ENCODE measurements around the gene EGLN2. TPM values are rescaled to one million over a fixed set of nuclear protein-coding genes. Genes with fewer than 3 reads are reported as not detected.
A peak's percentile ranks its signal among the peaks of the same experiment; 100 is the strongest.

EGLN2 gene
- total RNA-seq, 1 donor from 2014 or later, result 86.1 TPM

GRCh38 chr19:40774916-40775631 lies 23.9 kb upstream of the EGLN2 start, which contains the start of gene MIA:
MIA (plus strand) TSS chr19:40775521; CDS start chr19:40775543, 22 bp downstream.
- no peak for DNase-seq (ENCODE audit: low read depth)
- FAIRE-seq, result no peak
- no peak for TF ChIP-seq CTCF (IDR thresholded peaks at IDR 0.05; ENCODE audit: insufficient read depth, low read length, severe bottlenecking)

GRCh38 chr19:40775632-40776022 lies 23.4 kb upstream of the EGLN2 start:
- DNase-seq (ENCODE audit: low read depth) (no peak), FAIRE-seq (no peak)
- no peak overlapping the region for H3K4me3 ChIP-seq (ENCODE audit: low read depth, low read length)
- no peaks in the 10 kb centered on the region for H3K27me3 ChIP-seq (ENCODE audit: control insufficient read depth, insufficient read depth, low read length)
- TF ChIP-seq CTCF (IDR thresholded peaks at IDR 0.05; ENCODE audit: insufficient read depth, low read length, severe bottlenecking), result no peak
- H3K36me3 ChIP-seq (ENCODE audit: control insufficient read depth, insufficient read depth, low read length), result no peaks in the 10 kb centered on the region

More at GRCh38 chr19:40774916-40775631, 23.9 kb upstream of the EGLN2 start, which contains the start of gene MIA:
- Histone ChIP-seq H3K36me3 (ENCODE audit: control insufficient read depth, insufficient read depth, low read length) (no peaks in the 10 kb centered on the region), H3K4me3 (ENCODE audit: low read depth, low read length) (no peak within 1 kb of the TSS), H3K27me3 (ENCODE audit: control insufficient read depth, insufficient read depth, low read length) (no peaks in the 10 kb centered on the region)

GRCh38 chr19:40776364-40776763 lies 22.6 kb upstream of the EGLN2 start:
- Histone ChIP-seq H3K36me3 (ENCODE audit: control insufficient read depth, insufficient read depth, low read length) (no peaks in the 10 kb centered on the region), H3K4me3 (ENCODE audit: low read depth, low read length) (no peak overlapping the region), H3K27me3 (ENCODE audit: control insufficient read depth, insufficient read depth, low read length) (no peaks in the 10 kb centered on the region)
- DNase-seq (ENCODE audit: low read depth) (no peak), FAIRE-seq (no peak)
- no peak for TF ChIP-seq CTCF (IDR thresholded peaks at IDR 0.05; ENCODE audit: insufficient read depth, low read length, severe bottlenecking)

GRCh38 chr19:40776932-40777644 lies 21.9 kb upstream of the EGLN2 start:
- Histone ChIP-seq H3K4me3 (ENCODE audit: low read depth, low read length) (peak overlapping the region; percentile 82), H3K36me3 (ENCODE audit: control insufficient read depth, insufficient read depth, low read length) (no peaks in the 10 kb centered on the region), H3K27me3 (ENCODE audit: control insufficient read depth, insufficient read depth, low read length) (no peaks in the 10 kb centered on the region)
- DNase-seq (ENCODE audit: low read depth), result peak; percentile 94
- no peak for FAIRE-seq
- no peak for TF ChIP-seq CTCF (IDR thresholded peaks at IDR 0.05; ENCODE audit: insufficient read depth, low read length, severe bottlenecking)

GRCh38 chr19:40777645-40777936 lies 21.4 kb upstream of the EGLN2 start:
- H3K36me3 ChIP-seq (ENCODE audit: control insufficient read depth, insufficient read depth, low read length), result no peaks in the 10 kb centered on the region
- no peak for TF ChIP-seq CTCF (IDR thresholded peaks at IDR 0.05; ENCODE audit: insufficient read depth, low read length, severe bottlenecking)
- no peak for FAIRE-seq
- peak overlapping the region; percentile 82 for H3K4me3 ChIP-seq (ENCODE audit: low read depth, low read length)
- H3K27me3 ChIP-seq (ENCODE audit: control insufficient read depth, insufficient read depth, low read length), result no peaks in the 10 kb centered on the region
- no peak for DNase-seq (ENCODE audit: low read depth)

Measured in bronchial epithelial cell (primary cell).